Measurements from ENCODE around the gene SERPINA12. TPM values are rescaled to one million over a fixed set of nuclear protein-coding genes. Genes with fewer than 3 reads are reported as not detected.
A peak's percentile ranks its signal among the peaks of the same experiment; 100 is the strongest.

Gene SERPINA12
- total and polyA plus RNA-seq, 2 of the 13 experiments (the other 11 are each of a cell fraction or from before 2014, with no cell fraction given): 0.08 TPM; not detected in 1

- no peak for TF ChIP-seq ATF1 (CRISPR knock-in tag; IDR thresholded peaks at IDR 0.05)
- TF ChIP-seq JDP2 (CRISPR knock-in tag; IDR thresholded peaks at IDR 0.05; ENCODE audit: borderline replicate concordance): no peak
- TF ChIP-seq ATF5 (CRISPR knock-in tag; IDR thresholded peaks at IDR 0.05; ENCODE audit: low read depth): no peak
- no peak for TF ChIP-seq SNAI1 (CRISPR knock-in tag; IDR thresholded peaks at IDR 0.05; ENCODE audit: borderline replicate concordance)
- no peak for TF ChIP-seq FOXA3 (CRISPR knock-in tag; IDR thresholded peaks at IDR 0.05)
- no peak for TF ChIP-seq FOXM1 (CRISPR knock-in tag; IDR thresholded peaks at IDR 0.05)
- TF ChIP-seq GFI1 (CRISPR knock-in tag; IDR thresholded peaks at IDR 0.05; ENCODE audit: borderline replicate concordance): no peak
- TF ChIP-seq TEAD2 (CRISPR knock-in tag; IDR thresholded peaks at IDR 0.05): no peak
These were observed 67.6 kb downstream of the SERPINA12 start (continued) for GRCh38 chr14:94441531-94442205.

DNA sequence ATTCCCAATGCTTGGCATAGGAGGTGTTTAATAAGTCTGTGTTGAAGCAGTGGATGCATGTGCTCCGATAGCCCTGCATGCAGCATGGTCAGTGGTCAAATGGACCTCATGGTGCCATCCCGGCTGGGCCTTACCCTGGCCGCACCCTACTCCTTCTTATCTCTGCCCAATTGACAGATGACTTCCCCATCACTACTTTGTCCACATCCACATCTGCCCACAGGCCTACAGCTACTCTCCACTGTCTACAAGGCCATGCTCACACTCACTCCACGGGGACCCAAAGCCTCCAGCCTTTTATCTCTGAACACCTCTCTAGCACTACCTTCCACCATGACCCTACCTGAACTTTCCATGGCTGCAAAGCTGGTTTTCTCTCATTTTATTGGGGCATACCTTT lies 68.1 kb downstream of the SERPINA12 start:
- Histone ChIP-seq H3K4me3 (replicated peaks in 1 of 3; ENCODE audit: insufficient read depth in 1 of 3, low read depth in 2 of 3, low read length in 3 of 3) (no peak overlapping the region), H3K27ac (ENCODE audit: extremely low read length, insufficient read depth, low read length) (no peak overlapping the region), H2AFZ (ENCODE audit: low read length) (no peak overlapping the region), H3K9me3 (ENCODE audit: low read length) (no peaks in the 10 kb centered on the region), H3K4me1 (ENCODE audit: insufficient read depth, low read length) (peaks cover 33% of the 10 kb centered on the region), H4K20me1 (ENCODE audit: insufficient read depth, low read length) (no peaks in the 10 kb centered on the region), H3K9ac (ENCODE audit: insufficient read depth, low read depth, low read length) (no peak overlapping the region), H3K27me3 (ENCODE audit: control insufficient read depth in 1 of 2, insufficient read depth in 2 of 2, low read length in 2 of 2) (no peaks in the 10 kb centered on the region), H3K4me2 (ENCODE audit: low read depth, low read length) (no peak overlapping the region), H3K36me3 (replicated peaks in 1 of 2; ENCODE audit: control insufficient read depth in 1 of 2, insufficient read depth in 2 of 2, low read length in 2 of 2) (peaks cover 0 to 26% of the 10 kb centered on the region in 2 experiments; a peak in 4 of 5 replicates), H3K79me2 (ENCODE audit: insufficient read depth, low read length) (no peaks in the 10 kb centered on the region)
- FAIRE-seq (no peak), DNase-seq (ENCODE audit: low spot score) (no peak), ATAC-seq (no peak; the same call in 1 of the 3 replicates)
- TSS peak; percentile 37 for BruUV-seq (replicated peaks)
- intact Hi-C loops (cut with micrococcal nuclease; ENCODE audit: unreplicated experiment) (no loop called here), in situ Hi-C loops (cut with HindIII; ENCODE audit: extremely low pct_ligation_motif_present, low pct_unique_long_range_greater_than_20kb) (no loop called here)
- WGBS (ENCODE audit: low lambda C conversion rate): 90% methylated on average over 4 of the region's 4 CpGs
- POLR2A ChIA-PET: interaction anchor here (1.2 to 2.7 kb wide), 3 partner anchors 10 to 45 kb away, joined by 3 to 10 read pairs (median 3); no protein-coding TSS in a partner anchor
- CTCF ChIA-PET (ENCODE audit: low intra/inter-chr PET ratio, low total read pairs): no interaction called here
- TF ChIP-seq SAFB2 (CRISPR knock-in tag; IDR thresholded peaks at IDR 0.05; ENCODE audit: borderline replicate concordance, low read depth) (peak; percentile 40; the same call in 1 of the 2 replicates), KDM2A (CRISPR knock-in tag; IDR thresholded peaks at IDR 0.05; ENCODE audit: borderline replicate concordance, low read depth) (0 out of 2 replicates have a peak, but pooled peaks have one; percentile 22), AGO2 (optimal IDR thresholded peaks at IDR 0.05; ENCODE audit: low read depth, low read length) (peak; percentile 22), HNRNPUL1 (IDR thresholded peaks at IDR 0.05; ENCODE audit: low read depth, low read length) (no peak), IRF1 (CRISPR knock-in tag; IDR thresholded peaks at IDR 0.05; ENCODE audit: low read depth) (no peak), ZFP91 (CRISPR knock-in tag; IDR thresholded peaks at IDR 0.05; ENCODE audit: borderline replicate concordance) (0 out of 2 replicates have a peak, but pooled peaks have one; percentile 10), KDM5B (CRISPR knock-in tag; IDR thresholded peaks at IDR 0.05; ENCODE audit: borderline replicate concordance) (peak; percentile 33; the same call in 1 of the 2 replicates), IRF2 (CRISPR knock-in tag; IDR thresholded peaks at IDR 0.05) (no peak), ZFX (CRISPR knock-in tag; IDR thresholded peaks at IDR 0.05; ENCODE audit: low read depth) (peak; percentile 40; the same call in 1 of the 2 replicates)
- TF ChIP-seq, protein P1, sequence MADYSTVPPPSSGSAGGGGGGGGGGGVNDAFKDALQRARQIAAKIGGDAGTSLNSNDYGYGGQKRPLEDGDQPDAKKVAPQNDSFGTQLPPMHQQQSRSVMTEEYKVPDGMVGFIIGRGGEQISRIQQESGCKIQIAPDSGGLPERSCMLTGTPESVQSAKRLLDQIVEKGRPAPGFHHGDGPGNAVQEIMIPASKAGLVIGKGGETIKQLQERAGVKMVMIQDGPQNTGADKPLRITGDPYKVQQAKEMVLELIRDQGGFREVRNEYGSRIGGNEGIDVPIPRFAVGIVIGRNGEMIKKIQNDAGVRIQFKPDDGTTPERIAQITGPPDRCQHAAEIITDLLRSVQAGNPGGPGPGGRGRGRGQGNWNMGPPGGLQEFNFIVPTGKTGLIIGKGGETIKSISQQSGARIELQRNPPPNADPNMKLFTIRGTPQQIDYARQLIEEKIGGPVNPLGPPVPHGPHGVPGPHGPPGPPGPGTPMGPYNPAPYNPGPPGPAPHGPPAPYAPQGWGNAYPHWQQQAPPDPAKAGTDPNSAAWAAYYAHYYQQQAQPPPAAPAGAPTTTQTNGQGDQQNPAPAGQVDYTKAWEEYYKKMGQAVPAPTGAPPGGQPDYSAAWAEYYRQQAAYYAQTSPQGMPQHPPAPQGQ (CRISPR knock-in tag; IDR thresholded peaks at IDR 0.05; ENCODE audit: borderline replicate concordance): peak; percentile 71; the same call in 1 of the 2 replicates

All from HepG2 (cell line).